Measurements from ENCODE around the gene SORBS1.

DNA sequence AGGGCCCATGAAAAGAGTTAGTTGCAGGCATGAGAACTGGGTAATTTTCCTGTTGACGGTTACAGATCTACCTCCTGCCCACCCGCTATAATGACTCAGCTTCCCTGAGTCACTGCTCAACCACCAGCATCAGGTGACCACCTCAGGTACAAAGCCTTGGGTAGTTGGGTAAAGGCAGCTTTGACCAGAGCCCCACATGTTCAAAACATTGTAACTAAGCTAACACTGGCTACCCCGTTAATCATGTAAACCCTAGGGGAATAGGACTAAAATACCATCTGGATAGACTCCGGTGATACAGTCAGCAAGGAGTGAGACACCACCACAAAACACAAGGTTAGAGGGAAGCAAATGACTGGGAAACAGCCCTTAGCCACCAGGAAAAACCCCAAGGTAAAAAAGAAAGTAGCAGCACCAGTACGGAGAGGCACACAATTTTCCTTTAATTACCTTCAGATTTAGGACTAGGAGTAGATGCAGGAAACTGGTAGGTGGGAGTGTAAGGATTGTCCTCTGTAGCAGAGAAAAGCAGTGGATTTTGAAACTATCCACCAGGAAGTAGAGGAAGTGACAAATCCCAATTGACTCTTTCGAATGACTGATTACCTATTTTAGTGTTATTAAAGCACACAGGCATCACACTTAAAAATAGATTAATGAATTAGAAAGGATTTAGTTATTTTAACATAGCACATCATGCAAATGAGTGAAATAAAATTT, 166.8 kb downstream of the SORBS1 start:
- TF ChIP-seq, protein P1, sequence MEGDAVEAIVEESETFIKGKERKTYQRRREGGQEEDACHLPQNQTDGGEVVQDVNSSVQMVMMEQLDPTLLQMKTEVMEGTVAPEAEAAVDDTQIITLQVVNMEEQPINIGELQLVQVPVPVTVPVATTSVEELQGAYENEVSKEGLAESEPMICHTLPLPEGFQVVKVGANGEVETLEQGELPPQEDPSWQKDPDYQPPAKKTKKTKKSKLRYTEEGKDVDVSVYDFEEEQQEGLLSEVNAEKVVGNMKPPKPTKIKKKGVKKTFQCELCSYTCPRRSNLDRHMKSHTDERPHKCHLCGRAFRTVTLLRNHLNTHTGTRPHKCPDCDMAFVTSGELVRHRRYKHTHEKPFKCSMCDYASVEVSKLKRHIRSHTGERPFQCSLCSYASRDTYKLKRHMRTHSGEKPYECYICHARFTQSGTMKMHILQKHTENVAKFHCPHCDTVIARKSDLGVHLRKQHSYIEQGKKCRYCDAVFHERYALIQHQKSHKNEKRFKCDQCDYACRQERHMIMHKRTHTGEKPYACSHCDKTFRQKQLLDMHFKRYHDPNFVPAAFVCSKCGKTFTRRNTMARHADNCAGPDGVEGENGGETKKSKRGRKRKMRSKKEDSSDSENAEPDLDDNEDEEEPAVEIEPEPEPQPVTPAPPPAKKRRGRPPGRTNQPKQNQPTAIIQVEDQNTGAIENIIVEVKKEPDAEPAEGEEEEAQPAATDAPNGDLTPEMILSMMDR (conservative IDR thresholded peaks at IDR 0.05; ENCODE audit: low read length), result no peak
- TF ChIP-seq EZH2phosphoT487 (IDR thresholded peaks at IDR 0.05; ENCODE audit: borderline replicate concordance, low read depth, low read length), result no peak
